Frontal cortex (tissue), 4 donors: ENCODE measurements around the gene NDE1. TPM values are rescaled to one million over a fixed set of nuclear protein-coding genes. Genes with fewer than 3 reads are reported as not detected.

Experiments used
- DNase-seq, 2 donors: peaks; one replicate each; pipeline ENCODE4 v3.0.0; 2012; ENCODE audit warnings: low spot score in 2 of 2
- FAIRE-seq: peaks from 2 replicates; lab custom pipeline; 2012; peaks lifted over from hg19 to GRCh38; lab: Jason Lieb, UNC
- total RNA-seq: library from RNA; depleted of rRNA; stranded (reverse); fragments of >200 nt; gene quantifications from one replicate; pipeline ENCODE4 v1.2.3, GENCODE V29; 2014
- donor health status: control.
- donor health status: control.
- donor health status: control.

The NDE1 gene
- total RNA-seq, 1 donor from 2014 or later: 4.1 TPM

DNA sequence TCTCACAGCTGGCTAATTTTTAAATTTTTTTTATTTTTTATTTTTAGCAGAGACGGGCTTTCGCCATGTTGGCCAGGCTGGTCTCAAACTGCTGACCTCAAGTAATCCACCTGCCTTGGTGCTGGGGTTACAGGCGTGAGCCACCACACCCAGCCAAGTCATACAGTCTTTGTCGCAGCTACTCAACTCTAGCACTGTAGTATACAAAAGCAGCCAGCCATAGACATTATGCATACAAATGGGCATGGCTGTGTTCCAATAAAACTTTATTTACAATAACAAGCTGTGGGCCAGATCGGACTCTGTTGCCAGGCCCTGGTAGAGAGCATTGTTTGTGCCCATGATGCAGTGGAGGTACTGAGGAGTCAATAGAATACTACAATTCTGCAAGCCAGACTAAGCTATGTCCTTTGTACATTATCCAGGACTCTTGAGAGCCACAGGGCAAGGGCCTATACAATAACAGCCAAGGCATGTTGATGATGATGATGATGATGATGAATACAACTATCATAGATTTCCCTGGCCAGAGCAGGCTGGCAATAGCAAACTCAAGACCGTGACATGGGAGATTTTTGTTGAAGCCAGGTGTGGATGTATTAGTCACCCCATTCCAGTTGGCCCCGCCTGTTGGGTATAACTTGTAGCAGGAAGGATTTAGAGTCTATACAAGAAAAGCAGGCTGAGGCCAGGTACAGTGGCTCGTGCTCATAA is 104.9 kb downstream of the NDE1 start:
- no peak for FAIRE-seq

DNA sequence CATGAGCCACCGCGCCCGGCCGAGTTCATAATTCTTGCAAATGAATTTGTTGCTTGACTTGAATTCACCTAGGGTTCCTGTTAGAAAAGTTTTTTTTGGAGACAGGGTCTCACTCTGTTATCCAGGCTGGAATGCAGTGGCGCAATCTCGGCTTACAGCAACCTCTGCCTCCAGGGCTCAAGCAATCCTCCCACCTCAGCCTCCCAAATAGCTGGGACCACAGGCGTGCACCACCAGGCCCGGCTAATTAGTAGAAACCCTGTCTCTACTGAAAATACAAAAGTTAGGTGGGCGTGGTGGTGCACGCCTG is 107.0 kb downstream of the NDE1 start:
- no peak for DNase-seq
- FAIRE-seq: no peak

More for the DNA sequence above, 104.9 kb downstream of the NDE1 start:
- no peak for DNase-seq

DNA sequence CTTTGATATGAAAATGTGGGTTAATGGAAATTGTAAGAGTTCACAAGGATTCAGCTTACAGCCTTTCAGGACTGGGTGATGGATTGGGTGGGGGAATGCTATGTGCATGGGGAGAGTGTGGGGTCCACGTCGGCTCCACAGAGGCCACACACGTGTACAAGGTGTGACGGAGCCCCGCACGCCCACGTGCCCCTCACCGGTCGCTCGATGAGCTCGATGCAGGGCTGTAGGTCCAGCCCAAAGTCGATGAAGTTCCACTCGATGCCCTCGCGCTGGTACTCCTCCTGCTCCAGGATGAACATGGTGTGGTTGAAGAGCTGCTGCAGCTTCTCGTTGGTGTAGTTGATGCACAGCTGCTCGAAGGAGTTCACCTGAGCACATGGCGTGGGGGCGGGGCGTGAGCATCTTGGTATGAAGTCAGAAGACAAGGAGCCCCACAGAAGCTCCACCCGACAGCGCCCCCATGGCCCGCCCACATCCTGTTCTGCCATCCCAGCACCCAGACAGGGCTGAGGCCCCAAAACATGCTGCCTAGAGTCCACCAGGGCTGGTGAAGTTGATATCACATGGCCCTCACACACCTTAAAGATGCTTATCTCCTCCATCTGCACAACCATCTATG is 107.7 kb downstream of the NDE1 start:
- DNase-seq: no peak

DNA sequence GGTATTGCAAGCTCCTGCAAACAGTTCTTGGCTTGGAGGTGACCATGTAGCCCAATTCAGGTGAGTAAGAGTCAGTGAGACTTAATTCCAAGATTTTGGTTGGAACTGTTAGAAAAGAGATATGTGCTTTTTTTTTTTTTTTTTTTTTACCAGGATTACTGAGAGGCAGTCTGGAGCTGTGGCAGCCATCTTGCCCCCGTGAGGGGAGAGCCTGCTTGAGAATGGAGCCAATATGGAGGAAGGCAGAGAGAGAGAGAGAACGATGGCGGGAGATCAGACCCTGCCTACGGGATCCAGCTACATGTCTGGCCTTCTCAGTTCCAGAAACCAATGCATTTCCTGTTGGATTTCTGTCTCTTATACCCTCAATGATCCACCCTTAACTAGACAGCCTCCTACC is 109.0 kb downstream of the NDE1 start:
- FAIRE-seq (no peak), DNase-seq (no peak)

More for the DNA sequence above, 107.7 kb downstream of the NDE1 start:
- FAIRE-seq: no peak

DNA sequence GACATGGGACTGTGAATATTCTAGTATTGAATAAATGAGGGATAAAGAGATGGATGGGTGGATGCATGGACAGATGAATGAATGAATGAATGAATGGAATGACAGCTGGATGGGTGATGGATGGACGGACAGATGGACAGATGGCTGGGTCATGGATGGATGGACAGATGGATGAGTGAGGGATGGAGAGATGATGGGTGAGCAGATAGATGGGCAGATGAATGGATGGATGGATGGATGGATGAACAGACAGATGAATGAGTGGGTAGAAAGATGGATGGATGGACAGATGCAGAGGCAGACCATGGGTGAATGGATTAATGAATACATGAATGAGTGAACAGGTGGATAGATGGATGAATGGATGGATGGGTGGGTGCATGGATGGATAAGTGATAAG is 110.1 kb downstream of the NDE1 start:
- DNase-seq (no peak), FAIRE-seq (no peak)

DNA sequence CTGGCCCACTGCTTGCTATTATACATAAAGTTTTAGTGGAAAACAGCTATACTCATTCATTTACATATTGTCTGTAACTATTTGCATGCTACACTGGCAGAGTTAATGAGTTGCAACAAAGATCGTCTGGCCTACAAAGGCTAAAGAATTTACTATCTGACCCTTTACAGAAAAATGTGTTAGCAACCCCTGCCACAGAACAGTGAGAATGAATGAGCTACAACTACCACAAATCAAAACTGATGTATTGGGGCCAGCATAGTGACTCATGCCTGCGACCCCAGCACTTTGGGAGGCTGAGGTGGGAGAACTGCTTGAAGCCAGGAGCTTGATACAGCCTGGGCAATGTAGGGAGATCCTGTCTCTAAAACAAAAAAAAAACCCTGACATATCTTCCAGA is 114.1 kb downstream of the NDE1 start:
- DNase-seq: no peak
- no peak for FAIRE-seq

DNA sequence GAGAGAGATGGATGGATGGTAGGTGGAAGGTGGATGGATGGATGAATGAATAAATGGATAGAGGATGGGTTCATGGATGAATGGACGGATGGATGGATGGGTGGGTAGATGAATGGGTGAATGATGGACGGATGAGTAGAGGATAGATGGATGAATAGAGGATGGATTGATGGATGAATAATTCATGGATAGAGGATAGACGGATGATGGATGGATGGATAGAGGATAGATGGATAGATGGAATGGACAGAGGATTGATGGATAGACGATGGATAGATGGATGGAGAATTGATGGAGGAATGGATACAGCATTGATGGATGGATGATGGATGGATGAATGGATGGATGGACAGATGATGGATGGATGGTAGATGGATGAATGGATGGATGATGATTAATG is 115.1 kb downstream of the NDE1 start:
- DNase-seq (no peak), FAIRE-seq (no peak)

DNA sequence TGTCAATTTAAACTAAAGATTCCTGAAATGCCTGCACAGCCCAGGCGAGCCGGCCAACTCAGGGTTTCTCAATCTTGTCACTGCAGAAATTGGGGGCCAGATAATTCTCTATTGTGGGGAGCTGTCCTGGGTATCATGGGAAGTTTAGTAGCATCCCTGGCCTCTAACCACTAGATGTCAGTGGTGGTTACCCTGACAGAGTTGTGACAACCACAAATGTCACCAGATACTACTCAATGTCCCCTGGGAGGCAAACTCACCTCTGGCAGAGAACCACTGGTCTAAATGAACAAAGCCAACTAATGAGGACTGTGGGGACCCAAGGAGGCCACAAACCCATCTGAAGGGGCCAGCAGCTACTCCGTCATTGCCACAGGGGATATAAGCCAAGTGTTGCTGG is 115.8 kb downstream of the NDE1 start:
- FAIRE-seq: no peak
- peak in 1 of 2 donors; percentile 54 for DNase-seq

DNA sequence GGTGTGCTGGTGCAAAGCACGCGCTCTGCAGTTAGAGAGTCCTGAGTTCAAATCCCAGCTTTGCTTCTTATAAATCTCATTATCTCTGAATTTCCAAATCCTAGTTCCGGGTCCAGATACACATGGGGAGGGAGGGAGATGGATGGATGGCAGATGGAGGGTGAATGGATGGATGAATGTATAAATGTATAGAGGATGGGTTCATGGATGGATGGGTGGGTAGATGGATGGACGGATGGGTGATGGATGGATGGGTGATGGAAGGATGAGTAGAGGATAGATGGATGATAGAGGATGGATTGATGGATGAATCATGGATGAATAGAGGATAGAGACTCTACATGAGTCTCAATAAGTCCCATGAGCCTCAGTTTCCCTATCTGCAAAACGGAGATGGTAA is 116.9 kb downstream of the NDE1 start:
- no peak for DNase-seq
- no peak for FAIRE-seq

DNA sequence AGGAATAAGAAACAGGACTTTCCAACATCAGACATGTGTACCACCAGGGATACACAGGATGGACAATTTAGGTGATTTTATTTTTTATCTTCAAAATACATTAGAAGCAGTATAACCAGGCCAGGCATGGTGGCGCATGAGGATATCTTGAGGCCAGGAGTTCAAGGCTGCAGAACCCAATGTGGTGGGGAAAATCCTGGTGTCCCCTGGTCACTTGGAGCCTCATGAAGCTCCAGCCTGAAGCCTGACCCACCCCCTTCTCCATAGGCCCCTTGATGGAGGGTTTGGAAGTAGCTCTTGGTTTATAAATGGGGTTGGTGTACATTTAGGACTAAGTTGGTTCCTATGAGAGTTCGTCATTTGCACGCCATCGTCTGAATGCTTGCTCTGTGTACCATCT is 118.2 kb downstream of the NDE1 start:
- DNase-seq: no peak
- FAIRE-seq: no peak

DNA sequence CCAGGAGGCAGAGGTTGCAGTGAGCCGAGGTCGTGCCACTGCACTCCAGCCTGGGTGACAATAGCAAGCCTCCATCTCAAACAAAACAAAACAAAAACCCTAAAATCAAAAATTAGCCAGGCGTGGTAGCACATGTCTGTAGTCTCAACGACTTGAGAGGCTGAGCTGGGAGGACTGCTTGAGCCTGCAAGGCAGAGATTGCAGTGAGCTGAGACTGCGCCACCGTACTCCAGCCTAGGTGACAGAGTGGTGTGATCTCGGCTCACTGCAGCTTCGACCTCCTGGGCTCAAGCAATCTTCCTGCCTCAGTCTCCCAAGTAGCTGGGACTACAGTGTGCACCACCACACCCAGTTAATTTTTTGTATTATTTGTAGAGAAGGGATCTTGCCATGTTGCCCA is 119.2 kb downstream of the NDE1 start:
- FAIRE-seq (no peak), DNase-seq (no peak)

DNA sequence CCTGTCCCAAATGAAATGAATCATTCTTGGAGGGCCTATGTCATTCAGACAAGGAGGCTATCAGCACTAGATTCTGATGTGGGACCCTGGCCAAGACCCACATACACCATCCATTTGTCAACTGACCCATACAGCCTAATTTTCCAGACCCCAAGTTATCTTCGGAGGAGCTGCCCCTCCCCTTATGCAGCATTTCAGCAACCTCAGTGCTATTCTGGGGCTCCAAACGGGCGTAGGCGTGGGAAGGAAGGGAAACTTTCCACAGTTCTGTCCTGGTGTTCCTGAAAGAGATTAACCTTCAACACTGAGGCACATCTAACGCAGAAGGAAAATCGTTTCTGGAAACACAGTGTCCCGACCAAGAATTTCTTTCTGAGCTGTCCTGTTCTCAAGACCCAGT is 120.1 kb downstream of the NDE1 start:
- DNase-seq (no peak), FAIRE-seq (no peak)

DNA sequence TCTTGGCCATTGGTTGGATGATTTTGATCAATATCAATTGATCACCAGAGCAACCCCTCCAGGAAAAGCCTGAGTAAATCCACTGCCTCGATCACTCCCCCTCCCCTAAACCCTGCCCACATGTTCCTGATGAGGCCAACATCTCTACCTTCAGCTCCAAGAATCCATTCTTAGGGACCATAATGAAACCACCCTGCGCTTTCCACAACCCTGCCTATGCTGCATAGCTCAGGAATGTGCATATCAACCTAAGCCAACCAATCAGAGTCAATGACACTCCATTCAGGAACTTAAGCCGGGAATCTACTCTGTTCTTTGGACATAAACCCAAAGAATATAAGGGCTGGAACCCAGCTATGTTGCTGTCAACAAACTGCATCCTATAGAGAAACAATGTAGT is 120.5 kb downstream of the NDE1 start:
- DNase-seq: no peak

DNA sequence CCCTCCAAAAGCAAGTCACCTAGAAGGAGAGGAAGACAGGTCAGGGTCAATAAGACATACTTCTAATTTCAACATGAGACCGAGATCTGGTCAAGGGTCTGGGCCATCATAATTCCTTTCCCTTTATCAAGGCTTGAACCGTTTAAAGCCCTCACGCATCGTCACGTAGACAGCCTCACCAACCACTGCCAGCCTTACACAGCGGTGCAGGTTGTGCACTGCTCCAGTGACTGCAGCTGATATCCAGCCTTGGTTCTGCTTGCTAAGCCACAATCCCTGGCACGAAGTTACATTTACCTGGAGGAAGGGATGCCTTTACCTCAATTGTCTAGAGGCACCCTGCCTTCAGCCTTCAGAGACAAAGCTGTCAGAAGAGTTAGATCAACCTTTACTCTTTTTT is 121.6 kb downstream of the NDE1 start:
- DNase-seq (no peak), FAIRE-seq (no peak)

More for the DNA sequence above, 120.5 kb downstream of the NDE1 start:
- FAIRE-seq: no peak

DNA sequence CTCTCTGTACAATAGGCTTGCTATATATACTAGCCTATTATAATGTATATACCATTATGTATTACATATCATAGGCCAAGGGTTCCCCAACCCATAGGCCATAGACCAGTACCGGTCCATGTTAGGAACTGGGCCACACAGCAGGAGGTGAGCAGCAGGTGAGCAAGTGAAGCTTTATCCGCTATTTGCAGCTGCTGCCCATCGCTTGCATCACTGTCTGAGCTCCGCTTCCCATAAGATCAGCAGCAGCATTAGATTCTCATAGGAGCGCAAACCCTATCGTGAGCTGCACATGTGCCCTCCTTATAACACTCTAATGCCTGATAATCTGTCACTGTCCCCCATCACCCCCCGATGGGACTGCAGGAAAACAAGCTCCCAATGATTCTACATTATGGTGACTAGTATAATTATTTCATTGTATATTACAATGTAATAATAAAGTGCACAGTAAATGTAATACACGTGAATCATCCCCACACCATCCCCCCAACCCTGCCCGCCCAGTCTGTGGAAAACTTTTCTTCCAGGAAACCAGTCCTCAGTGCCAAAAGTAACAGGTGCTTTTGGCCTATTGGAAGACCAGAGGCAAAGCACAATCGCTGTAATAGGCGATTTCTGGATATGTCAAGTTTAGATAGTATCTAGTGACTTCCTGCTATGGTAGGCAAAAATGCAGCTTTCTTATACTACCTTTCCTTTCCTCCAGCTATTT is 122.7 kb downstream of the NDE1 start:
- DNase-seq: no peak
- no peak for FAIRE-seq

DNA sequence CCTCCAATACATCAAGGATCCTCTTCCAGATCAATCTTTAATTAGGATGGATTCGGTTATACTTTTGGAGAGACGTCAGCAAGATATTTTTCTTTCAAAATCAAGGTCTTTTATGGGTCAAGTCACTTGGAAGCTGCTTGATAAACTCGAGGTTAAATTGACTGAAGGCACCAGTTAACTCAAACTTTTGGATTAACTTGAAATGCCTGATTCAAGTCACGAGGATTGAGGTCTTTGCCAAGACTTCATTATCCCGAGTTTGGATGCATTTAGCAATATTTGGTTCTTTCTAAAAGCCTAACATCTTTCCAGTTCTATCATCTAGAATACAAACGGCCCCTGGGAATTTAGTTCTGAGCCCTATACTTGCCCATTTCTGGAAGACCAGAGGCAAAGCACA is 123.9 kb downstream of the NDE1 start:
- FAIRE-seq: no peak

DNA sequence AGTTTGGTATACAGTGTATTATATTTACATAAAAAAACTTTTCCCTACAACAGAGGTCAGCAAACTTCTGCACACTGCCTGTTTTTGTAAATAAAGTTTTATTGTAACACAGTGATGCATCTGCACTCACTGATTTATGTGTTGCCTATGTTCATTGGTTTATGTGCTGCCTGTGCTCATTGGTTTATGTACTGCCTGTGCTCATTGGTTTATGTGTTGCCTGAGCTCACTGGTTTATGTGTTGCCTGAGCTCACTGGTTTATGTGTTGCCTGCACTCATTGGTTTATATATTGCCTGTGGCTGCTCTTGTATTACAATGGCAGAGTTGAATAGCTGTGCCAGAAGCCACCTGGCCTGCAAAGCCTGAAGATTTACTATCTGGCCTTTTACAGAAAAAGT is 125.2 kb downstream of the NDE1 start:
- no peak for DNase-seq
- FAIRE-seq: no peak

More for the DNA sequence above, 123.9 kb downstream of the NDE1 start:
- no peak for DNase-seq

DNA sequence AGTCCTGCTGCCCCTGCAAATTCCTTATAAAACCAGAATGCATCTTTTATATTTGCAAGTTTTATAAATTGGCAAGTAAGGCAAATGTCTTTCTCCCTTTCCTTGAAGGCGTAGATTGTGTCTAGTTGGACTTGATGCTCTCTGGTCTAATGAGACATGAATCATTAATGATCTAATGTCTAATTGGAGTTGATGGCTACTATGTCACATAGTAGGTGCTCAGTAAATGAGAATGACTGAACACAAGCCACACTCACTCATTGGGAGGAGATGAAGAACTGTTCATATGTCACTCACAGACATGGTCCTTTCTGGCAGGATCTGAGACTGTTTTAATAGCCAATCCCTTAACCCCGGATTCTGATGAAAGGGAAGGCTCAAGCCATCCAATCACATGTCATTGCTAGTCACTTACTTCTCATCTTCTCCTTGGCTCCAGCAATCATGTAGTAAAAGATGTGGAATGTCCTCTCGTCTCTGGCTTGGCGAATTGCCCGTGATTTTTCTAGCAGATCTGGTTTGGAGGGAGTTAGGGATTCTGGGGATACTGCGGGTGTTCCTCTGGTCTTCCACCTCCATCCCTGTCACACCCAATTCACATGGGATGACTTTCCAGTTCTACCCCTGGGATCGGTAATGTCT is 125.7 kb downstream of the NDE1 start:
- DNase-seq: no peak
- FAIRE-seq: no peak
